ACC112 (cell line): Measurements from ENCODE around the gene SSNA1.
A peak's percentile ranks its signal among the peaks of the same experiment; 100 is the strongest.

Source experiments
- H2AFZ ChIP-seq: fragments of 200-600 bp; sonication (generic); one replicate; pipeline ENCODE4 v1.6.0; 2017; ENCODE audit warnings: antibody characterized with exemption, low read length; ENCODE audit not compliant: unreplicated experiment
- H3K27ac ChIP-seq: fragments of 200-600 bp; sonication (generic); 2 replicates; pipeline ENCODE4 v1.5.1; 2014; ENCODE audit warnings: low read depth, mild to moderate bottlenecking, antibody characterized with exemption, low read length, moderate library complexity
- H3K27me3 ChIP-seq: fragments of 200-600 bp; sonication (generic); 2 replicates; pipeline ENCODE4 v1.6.1; 2014; ENCODE audit warnings: mild to moderate bottlenecking, antibody characterized with exemption, low read length, moderate library complexity, mixed read lengths; ENCODE audit not compliant: insufficient read depth
- H3K36me3 ChIP-seq: fragments of 200-600 bp; sonication (generic); 2 replicates; pipeline ENCODE4 v1.6.1; 2016; ENCODE audit warnings: mild to moderate bottlenecking, antibody characterized with exemption, low read length, moderate library complexity, mixed read lengths; ENCODE audit not compliant: insufficient read depth
- H3K4me1 ChIP-seq: fragments of 200-600 bp; sonication (generic); one replicate; pipeline ENCODE4 v1.6.1; 2016; ENCODE audit warnings: low read length, mixed read lengths; ENCODE audit not compliant: insufficient read depth, unreplicated experiment, control insufficient read depth
- H3K4me3 ChIP-seq: fragments of 200-600 bp; sonication (generic); 2 replicates; pipeline ENCODE4 v1.5.1; 2014; ENCODE audit warnings: mild to moderate bottlenecking, low read depth, low read length
- H3K79me2 ChIP-seq: fragments of 200-600 bp; sonication (generic); one replicate; pipeline ENCODE4 v1.6.0; 2016; ENCODE audit warnings: low read length; ENCODE audit not compliant: control insufficient read depth, unreplicated experiment, insufficient read depth

SSNA1 gene

DNA sequence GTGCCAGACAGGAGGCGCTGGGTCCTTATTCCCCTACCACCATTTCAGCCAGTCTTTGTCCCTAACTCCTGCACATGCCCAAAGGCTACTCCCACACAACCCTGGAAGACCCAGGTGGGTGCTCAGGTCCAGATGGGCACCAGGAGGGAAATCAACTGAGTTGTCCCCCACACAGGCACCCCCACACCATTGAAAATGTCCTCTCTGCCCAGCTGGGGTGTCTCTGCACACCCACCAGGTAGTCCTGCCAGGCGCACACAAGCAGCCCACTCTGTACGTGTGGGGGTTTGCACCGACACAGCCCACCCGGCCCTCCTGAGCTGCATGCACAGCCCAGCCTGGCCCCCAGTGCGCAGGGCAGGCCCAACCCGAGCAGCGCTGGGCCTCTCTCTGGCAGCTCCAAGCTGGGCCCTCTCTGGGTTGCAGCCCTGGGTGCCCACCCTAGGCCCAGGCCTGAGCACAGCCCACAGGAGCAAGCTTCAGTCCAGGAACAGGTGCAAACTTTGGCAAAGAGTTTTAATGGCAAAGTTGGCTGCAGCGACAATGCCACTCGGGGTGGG lies 31.4 kb downstream of the SSNA1 start:
- Histone ChIP-seq H3K36me3 (no peaks in the 10 kb centered on the region), H3K79me2 (no peaks in the 10 kb centered on the region), H2AFZ (no peak overlapping the region), H3K4me3 (no peak overlapping the region), H3K4me1 (peaks cover 41% of the 10 kb centered on the region), H3K27ac (no peak overlapping the region), H3K27me3 (no peaks in the 10 kb centered on the region)

DNA sequence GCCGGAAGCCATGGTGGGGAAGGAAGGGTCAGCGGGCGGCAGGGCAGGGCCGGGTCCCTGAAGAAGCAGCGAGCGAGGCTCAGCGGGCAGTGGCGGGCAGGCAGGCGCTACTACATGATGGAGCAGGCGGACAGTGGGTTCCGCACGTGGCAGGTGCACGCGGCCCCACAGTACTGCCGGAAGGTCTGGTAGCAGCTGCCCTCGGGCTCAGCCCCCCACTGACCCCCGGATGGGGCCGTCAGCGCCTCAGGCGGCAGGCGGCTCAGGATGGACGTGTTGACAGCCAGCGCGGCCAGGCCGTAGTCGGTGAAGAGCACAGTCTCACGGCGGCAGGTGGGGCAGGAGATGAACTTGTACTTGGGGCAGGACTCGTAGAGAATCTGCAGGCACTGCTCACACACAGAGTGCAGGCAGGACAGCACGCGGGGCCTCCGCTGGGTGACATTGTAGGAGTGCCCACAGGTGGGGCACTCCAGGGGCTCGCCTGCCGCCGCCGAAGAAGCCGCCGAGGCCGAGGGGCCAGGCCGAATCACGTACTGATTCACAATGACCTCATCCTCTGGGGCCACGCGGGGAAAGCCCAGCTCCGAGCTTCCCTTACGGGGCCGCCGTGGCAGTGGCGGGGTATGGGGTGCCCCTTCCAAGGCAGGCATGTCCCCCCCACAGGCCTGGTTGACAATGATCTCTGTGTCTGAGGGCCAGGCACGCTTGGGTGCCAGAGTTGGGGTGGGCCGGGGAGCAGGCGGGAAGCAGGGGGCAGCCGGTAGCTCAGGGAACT lies 32.0 kb downstream of the SSNA1 start:
- peaks cover 46% of the 10 kb centered on the region for H3K4me1 ChIP-seq
- no peak overlapping the region for H3K27ac ChIP-seq
- no peak overlapping the region for H2AFZ ChIP-seq
- no peaks in the 10 kb centered on the region for H3K79me2 ChIP-seq
- H3K4me3 ChIP-seq = no peak overlapping the region
- no peaks in the 10 kb centered on the region for H3K27me3 ChIP-seq
- H3K36me3 ChIP-seq = no peaks in the 10 kb centered on the region

DNA sequence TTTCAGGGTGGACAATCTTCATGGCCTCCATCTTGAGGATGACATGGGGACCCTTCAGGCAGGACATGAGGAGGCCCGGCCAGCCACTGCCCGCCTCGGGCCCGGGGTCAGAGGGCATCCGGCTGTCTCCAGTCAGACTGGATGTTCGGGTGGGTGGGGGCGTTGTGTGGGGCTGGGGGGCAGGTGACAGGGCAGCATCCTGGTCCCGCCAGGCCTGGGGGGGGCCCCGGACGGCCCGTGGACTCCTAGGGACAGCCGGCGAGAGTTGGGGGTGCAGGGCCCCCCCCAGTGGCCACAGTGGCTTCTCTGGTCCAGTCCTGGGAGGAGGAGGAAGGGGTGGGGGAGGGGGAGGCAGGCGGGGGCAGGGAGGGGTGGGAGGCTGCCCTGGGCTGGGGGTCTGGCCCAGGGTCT lies 32.6 kb downstream of the SSNA1 start:
- Histone ChIP-seq H3K27ac (no peak overlapping the region), H3K4me1 (peaks cover 46% of the 10 kb centered on the region), H3K4me3 (no peak overlapping the region), H3K36me3 (no peaks in the 10 kb centered on the region), H3K27me3 (no peaks in the 10 kb centered on the region), H2AFZ (no peak overlapping the region), H3K79me2 (no peaks in the 10 kb centered on the region)

DNA sequence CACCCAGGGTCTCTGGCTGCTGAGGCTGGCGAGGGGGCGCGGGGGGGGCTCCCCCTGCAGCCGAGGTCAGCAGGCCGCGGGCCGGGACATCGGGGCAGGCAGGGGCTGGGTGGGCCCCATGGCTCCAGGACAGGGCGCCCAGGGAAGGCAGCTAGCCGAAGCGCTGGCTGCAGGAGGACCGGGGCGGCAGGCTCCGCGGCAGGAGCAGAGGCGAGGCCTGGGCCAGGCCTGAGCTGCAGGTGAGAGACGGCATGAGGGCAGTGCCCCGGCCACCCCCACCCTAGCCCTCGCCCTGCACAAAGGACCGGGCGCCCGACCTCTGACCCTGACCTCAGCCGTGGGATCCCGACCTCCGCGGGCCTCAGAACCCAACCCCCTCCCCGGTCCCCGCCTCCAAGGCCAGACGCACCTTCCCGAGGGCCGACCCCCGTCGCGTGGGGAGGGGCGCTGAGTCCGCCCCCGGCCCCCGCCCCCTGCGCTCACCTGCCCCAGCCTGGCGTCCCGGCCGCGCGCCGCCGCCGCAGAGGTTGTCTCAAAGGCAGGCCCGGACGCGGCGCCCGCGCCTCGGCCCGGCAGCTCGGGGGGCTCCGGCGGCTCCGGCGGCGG lies 33.1 kb downstream of the SSNA1 start:
- Histone ChIP-seq H2AFZ (no peak overlapping the region), H3K27me3 (no peaks in the 10 kb centered on the region), H3K4me3 (no peak overlapping the region), H3K36me3 (no peaks in the 10 kb centered on the region), H3K79me2 (no peaks in the 10 kb centered on the region), H3K4me1 (peaks cover 44% of the 10 kb centered on the region), H3K27ac (no peak overlapping the region)

DNA sequence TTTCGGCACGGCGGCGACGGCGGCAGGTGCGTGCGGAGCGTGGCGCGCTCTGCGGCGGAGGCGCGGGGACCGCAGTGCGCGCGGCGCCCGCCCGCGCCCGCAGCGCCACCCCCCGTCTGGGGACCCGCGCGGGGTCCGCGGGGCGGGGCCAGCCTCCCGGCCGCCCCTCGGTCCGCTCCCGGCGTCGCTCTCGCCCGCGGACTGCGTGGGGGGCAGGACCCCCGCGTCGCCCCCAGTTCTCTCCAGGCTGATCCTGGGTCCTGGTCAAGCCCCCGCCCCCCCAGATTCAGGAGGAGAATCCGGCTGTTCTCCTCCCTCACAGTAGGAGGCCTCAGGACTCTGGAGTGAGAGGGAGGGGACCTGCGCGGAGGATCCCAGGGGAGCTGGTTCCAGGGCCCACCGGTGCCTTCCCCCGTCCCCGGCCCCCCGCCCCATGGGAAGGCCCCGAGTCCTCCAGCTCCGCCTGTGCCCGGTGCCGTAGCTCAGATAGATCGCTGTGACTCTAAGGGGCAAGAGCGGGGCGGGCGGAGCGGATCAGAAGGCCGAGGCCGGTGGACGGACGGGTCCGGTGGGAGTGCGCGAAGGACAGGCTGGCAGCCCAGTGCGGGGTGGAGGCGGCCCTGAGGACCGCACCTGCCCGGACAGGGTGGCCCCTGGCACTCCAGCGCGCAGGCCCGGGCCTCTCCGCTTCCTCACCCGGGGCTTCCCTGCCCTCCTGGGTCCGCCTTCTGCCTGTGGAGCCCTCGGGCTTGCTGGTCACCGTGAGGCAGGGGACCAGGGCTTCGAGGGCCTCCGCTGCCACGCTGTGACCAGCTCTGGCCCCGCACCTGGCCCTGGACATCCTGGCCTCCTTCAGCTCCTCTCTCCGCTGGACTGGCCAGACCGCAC lies 34.0 kb downstream of the SSNA1 start, which contains the start of gene RNF208:
Gene RNF208, minus strand, starts transcription at position 51 of the 888 bp plus-strand sequence. CDS start 1,028 bp downstream, outside the sequence.
- peak within 1 kb of the TSS; percentile 54 for H2AFZ ChIP-seq
- H3K79me2 ChIP-seq = no peaks in the 10 kb centered on the region
- no peaks in the 10 kb centered on the region for H3K36me3 ChIP-seq
- peak within 1 kb of the TSS; percentile 85 for H3K4me3 ChIP-seq
- H3K4me1 ChIP-seq = peaks cover 43% of the 10 kb centered on the region
- H3K27ac ChIP-seq = no peak within 1 kb of the TSS
- H3K27me3 ChIP-seq = no peaks in the 10 kb centered on the region

DNA sequence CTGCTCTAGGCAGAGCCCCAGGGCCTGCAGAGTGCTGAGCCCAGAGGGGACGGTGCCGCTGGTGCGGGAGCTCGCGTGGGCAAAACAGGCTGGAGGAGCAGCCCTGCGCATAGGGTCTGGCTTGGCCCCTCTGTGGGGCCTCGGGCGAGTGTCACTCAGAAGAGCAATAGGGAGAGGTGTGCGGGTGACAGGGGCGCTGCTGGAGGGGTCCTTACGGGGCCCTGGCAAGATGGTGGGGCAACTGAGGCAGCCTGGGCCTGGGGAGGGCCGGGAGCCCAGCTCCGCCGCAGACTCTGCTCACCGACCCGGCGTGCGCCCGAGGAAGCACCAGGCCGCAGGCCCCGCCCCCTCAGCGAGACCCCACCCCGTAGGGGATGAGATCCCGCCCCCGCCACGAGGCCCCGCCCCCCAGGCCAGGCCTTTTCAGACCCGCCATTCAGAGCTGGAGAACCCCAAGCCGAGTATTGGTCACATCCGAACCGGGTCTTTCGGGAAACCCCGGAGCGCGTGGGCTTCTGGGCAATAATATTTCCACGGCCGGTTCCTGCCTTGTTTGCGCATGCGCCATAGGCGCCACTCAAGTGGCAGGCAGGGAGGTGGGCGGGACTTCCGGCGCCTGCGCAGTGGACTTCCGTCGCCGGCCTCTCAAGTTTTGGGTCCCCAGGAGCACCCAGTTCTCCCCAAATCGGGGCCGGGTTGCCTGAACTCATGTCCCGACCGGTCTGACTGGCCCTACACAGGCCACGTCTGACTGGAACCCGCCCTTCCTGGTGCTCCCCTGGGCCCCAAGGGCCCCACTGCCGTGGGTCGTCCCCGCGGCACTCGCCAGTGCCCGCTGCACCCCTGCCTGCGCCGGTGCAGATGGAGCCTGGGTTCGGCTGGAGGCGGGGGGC lies 34.8 kb downstream of the SSNA1 start:
- H3K79me2 ChIP-seq = no peaks in the 10 kb centered on the region
- peaks cover 37% of the 10 kb centered on the region for H3K4me1 ChIP-seq
- peak overlapping the region; percentile 54 for H2AFZ ChIP-seq
- H3K36me3 ChIP-seq = no peaks in the 10 kb centered on the region
- H3K27me3 ChIP-seq = no peaks in the 10 kb centered on the region
- H3K4me3 ChIP-seq = peak overlapping the region; percentile 85
- H3K27ac ChIP-seq = peak overlapping the region; percentile 34; the same call in 1 of the 2 replicates

DNA sequence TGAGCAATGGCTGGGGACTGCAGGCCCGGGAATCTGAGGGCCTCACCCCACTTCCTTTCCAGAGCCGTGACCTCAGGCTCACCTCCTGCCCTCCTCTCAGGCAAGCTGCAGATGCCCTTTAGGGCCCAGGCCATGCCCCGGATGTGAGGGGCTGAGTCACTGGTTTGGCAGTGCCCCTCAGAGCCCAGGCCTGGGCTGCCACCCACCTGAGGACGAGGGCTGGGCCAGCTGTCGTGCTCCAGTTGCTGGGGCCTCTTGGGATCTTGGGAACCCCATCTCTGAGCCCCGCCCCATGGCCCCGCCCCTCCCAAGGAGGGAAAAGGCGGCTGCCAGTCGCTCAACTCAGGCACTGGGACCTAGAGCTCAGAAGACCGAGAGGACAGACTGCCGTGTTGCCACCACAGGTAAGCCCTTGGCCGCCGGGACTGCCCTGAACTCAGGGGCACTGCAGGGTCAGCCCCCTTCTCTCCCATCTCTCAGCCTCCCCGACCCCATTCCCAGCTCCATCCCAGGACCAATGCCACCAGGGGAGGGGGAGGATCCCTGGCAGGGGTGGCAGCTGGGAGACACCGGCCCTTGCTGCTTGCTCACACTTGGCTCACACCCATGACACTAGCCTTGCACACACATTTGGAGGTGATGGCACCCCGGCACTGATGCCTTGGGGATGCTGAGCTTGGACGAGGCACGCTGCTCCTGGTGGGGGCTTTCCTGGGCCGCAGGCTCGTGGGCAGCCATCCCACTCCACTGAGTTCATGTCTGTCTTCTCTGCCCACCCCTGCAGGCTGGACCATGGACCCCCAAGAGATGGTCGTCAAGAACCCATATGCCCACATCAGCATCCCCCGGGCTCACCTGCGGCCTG lies 36.6 kb downstream of the SSNA1 start, which contains the start of gene CYSRT1:
Gene CYSRT1, plus strand, starts transcription at position 345 of the 865 bp plus-strand sequence. Its CDS starts 448 bp downstream, at position 793.
- Histone ChIP-seq H3K27ac (peak within 1 kb of the TSS; percentile 34; the same call in 1 of the 2 replicates), H2AFZ (no peak within 1 kb of the TSS), H3K4me1 (peaks cover 29% of the 10 kb centered on the region), H3K27me3 (no peaks in the 10 kb centered on the region), H3K36me3 (no peaks in the 10 kb centered on the region), H3K4me3 (peak within 1 kb of the TSS; percentile 85), H3K79me2 (no peaks in the 10 kb centered on the region)

DNA sequence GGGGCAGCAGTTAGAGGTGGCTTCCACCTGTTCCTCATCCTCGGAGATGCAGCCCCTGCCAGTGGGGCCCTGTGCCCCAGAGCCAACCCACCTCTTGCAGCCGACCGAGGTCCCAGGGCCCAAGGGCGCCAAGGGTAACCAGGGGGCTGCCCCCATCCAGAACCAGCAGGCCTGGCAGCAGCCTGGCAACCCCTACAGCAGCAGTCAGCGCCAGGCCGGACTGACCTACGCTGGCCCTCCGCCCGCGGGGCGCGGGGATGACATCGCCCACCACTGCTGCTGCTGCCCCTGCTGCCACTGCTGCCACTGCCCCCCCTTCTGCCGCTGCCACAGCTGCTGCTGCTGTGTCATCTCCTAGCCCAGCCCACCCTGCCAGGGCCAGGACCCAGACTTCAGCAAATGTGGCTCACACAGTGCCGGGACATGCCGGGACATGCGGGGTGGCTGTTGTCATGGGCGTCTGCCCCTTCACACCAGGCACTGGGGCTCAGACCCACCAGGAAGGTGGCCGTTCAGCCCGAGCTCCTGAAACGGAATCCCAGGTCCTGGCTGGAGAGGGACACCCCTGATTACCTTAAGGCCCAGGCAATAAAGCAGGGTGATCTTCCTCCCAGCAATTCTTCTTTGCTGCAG lies 37.3 kb downstream of the SSNA1 start:
- H3K27me3 ChIP-seq = no peaks in the 10 kb centered on the region
- H3K4me1 ChIP-seq = peaks cover 29% of the 10 kb centered on the region
- H3K4me3 ChIP-seq = no peak overlapping the region
- no peak overlapping the region for H2AFZ ChIP-seq
- no peaks in the 10 kb centered on the region for H3K36me3 ChIP-seq
- no peaks in the 10 kb centered on the region for H3K79me2 ChIP-seq
- H3K27ac ChIP-seq = no peak overlapping the region
